CD4-positive, alpha-beta T cell treated with Interleukin-12 subunit alpha and Interleukin-12 subunit beta, for 1 hour (primary cell): ENCODE measurements around the gene COPS6.
A peak's percentile ranks its signal among the peaks of the same experiment; 100 is the strongest.

ENCODE experiments used
- DNase-seq: peaks from one replicate; pipeline ENCODE4 v3.0.0-alpha.2; 2020

The COPS6 gene

GRCh38 chr7:100102950-100103840 is 14.4 kb downstream of the COPS6 start:
- DNase-seq = no peak

- no peak for DNase-seq
These were observed 16.8 kb downstream of the COPS6 start for GRCh38 chr7:100105534-100105933.

- no peak for DNase-seq
These were observed 17.9 kb downstream of the COPS6 start for GRCh38 chr7:100106633-100107032.

GRCh38 chr7:100107125-100107737 is 18.5 kb downstream of the COPS6 start:
- DNase-seq = no peak

GRCh38 chr7:100107890-100108289 is 19.1 kb downstream of the COPS6 start:
- DNase-seq = no peak

GRCh38 chr7:100109521-100110163 is 20.9 kb downstream of the COPS6 start:
- no peak for DNase-seq

- DNase-seq = no peak
These were observed 22.4 kb downstream of the COPS6 start for GRCh38 chr7:100111156-100111555.

- no peak for DNase-seq
These were observed 23.1 kb downstream of the COPS6 start for GRCh38 chr7:100111914-100112313.

- DNase-seq = no peak
These were observed 26.3 kb downstream of the COPS6 start for GRCh38 chr7:100115026-100115425.

GRCh38 chr7:100118388-100119071 is 29.8 kb downstream of the COPS6 start:
- no peak for DNase-seq

GRCh38 chr7:100119072-100119969 is 30.6 kb downstream of the COPS6 start, which contains the start of the genes CNPY4 and TAF6:
CNPY4 (plus strand) TSS chr7:100119634; CDS start chr7:100119745, 111 bp downstream.
TAF6 (minus strand) TSS chr7:100119358; CDS start chr7:100114209, 5,149 bp downstream.
- DNase-seq = peak; percentile 95

- DNase-seq = peak; percentile 76
These were observed 31.4 kb downstream of the COPS6 start for GRCh38 chr7:100119970-100120732.

- DNase-seq = no peak
These were observed 31.9 kb downstream of the COPS6 start for GRCh38 chr7:100120733-100121036.

- no peak for DNase-seq
These were observed 33.3 kb downstream of the COPS6 start for GRCh38 chr7:100122067-100122466.

GRCh38 chr7:100122568-100122967 is 33.8 kb downstream of the COPS6 start:
- DNase-seq = no peak

- no peak for DNase-seq
These were observed 35.8 kb downstream of the COPS6 start for GRCh38 chr7:100124301-100125230.

- no peak for DNase-seq
These were observed 37.6 kb downstream of the COPS6 start for GRCh38 chr7:100126239-100126930.

GRCh38 chr7:100126931-100127865 is 38.4 kb downstream of the COPS6 start, which contains the start of gene MBLAC1:
MBLAC1 (plus strand) TSS chr7:100126967; CDS start chr7:100127396, 429 bp downstream.
- peak; percentile 94 for DNase-seq
